ENCODE data around the gene MAFG.

DNA sequence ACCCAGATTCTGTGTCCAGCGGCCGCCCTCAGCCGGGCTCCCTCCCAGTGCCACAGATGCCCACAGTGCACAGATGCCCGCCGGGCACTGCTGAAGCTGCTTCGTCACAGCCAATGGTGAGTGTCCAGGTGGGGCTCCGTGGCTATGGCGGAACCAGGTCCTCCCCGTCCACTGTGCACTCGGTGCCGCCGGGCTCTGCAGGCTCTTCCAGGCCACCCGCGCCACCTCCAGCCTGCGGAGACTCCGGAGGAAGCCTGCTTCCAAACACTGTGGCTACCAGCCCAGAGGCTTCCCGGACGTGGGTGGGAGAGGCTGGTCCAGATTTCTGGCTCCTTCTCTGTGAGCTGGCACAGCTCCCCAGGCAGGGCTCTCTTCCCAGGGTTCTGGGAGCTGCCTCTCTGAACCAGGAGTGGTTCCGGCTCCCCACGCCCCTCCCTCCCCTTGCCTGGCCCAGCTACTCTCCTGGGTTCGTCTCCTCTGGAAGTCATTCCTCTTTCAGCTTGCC lies 12.4 kb upstream of the MAFG start:
- TF ChIP-seq, protein P1, sequence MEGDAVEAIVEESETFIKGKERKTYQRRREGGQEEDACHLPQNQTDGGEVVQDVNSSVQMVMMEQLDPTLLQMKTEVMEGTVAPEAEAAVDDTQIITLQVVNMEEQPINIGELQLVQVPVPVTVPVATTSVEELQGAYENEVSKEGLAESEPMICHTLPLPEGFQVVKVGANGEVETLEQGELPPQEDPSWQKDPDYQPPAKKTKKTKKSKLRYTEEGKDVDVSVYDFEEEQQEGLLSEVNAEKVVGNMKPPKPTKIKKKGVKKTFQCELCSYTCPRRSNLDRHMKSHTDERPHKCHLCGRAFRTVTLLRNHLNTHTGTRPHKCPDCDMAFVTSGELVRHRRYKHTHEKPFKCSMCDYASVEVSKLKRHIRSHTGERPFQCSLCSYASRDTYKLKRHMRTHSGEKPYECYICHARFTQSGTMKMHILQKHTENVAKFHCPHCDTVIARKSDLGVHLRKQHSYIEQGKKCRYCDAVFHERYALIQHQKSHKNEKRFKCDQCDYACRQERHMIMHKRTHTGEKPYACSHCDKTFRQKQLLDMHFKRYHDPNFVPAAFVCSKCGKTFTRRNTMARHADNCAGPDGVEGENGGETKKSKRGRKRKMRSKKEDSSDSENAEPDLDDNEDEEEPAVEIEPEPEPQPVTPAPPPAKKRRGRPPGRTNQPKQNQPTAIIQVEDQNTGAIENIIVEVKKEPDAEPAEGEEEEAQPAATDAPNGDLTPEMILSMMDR (IDR thresholded peaks at IDR 0.05) = no peak
- TF ChIP-seq POLR2A (IDR thresholded peaks at IDR 0.05) = no peak
